ENCODE measurements around the gene MED27. TPM values are rescaled to one million over a fixed set of nuclear protein-coding genes. Genes with fewer than 3 reads are reported as not detected.

Gene MED27
- total RNA-seq, 1 donor from 2014 or later: 17.2 TPM

- no peak for DNase-seq (ENCODE audit: low read depth, low spot score)
Measured at GRCh38 chr9:131815970-131816873, 263.4 kb downstream of the MED27 start.

GRCh38 chr9:131814707-131815106 is 265.0 kb downstream of the MED27 start:
- no peak for DNase-seq (ENCODE audit: low read depth, low spot score)

GRCh38 chr9:131813116-131813515 is 266.6 kb downstream of the MED27 start:
- no peak for DNase-seq (ENCODE audit: low read depth, low spot score)

- no peak for DNase-seq (ENCODE audit: low read depth, low spot score)
Measured at GRCh38 chr9:131812116-131812790, 267.4 kb downstream of the MED27 start.

GRCh38 chr9:131811405-131811804 is 268.3 kb downstream of the MED27 start:
- no peak for DNase-seq (ENCODE audit: low read depth, low spot score)

- DNase-seq (ENCODE audit: low read depth, low spot score): no peak
Measured at GRCh38 chr9:131810351-131811170, 269.1 kb downstream of the MED27 start.

Other genes with a start within 250 kb of the MED27 start
- 0.20 and 0.92 TPM in 2 replicates for gene NTNG2, start 82.2 kb upstream of the MED27 start, total RNA-seq

All from pulmonary artery endothelial cell (primary cell).